ENCODE data around the gene MAP4K4. TPM values are rescaled to one million over a fixed set of nuclear protein-coding genes. Genes with fewer than 3 reads are reported as not detected.

Gene MAP4K4
- total RNA-seq, 1 experiment from 2014 or later = 136 TPM

DNA sequence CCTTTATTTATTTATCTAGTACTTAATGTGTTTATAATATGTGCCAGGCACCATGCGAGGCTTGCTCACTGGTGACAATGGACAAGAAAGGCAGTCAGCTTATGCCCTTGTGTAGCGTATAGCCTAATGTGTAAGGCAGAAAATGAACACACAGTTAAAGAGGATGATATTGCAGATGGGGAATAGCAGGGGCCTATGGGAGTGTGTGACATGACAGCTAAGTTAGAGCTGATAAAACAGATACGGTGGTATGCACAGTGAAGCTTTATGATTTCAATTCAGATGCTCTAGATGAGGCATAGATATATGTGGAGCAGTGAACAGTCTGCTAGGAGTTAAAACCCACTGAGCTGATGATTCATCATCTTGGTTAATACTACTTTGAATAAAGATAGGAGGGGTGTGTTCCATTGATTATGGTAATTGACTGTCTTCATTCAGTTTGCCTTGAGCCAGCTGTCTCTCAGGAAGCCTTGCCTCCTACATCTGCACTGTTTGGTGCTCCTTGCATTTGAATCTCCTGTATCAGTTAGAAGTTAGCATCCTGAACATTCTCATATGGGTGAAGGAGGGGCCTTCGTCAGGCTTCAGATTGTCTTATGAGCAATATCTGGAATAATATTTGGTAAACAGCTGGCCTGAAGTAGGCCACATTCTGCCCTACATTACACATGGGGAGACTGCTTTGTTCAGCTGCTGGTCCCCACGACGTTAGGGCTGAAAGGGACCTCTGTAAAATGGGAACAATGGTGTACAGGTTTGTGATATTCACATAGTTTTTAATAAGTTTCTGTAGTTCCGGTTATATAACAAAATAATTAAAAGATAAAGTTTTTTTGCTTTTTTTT lies 13.2 kb downstream of the MAP4K4 start:
- no peaks in the 10 kb centered on the region for H3K9me3 Mint-ChIP-seq (ENCODE audit: low read depth, unreplicated experiment)
- H3K36me3 Mint-ChIP-seq (ENCODE audit: insufficient read depth, unreplicated experiment) = peaks cover 22% of the 10 kb centered on the region
- no TSS peak for BruUV-seq (replicated peaks)
- TF ChIP-seq, protein P1, sequence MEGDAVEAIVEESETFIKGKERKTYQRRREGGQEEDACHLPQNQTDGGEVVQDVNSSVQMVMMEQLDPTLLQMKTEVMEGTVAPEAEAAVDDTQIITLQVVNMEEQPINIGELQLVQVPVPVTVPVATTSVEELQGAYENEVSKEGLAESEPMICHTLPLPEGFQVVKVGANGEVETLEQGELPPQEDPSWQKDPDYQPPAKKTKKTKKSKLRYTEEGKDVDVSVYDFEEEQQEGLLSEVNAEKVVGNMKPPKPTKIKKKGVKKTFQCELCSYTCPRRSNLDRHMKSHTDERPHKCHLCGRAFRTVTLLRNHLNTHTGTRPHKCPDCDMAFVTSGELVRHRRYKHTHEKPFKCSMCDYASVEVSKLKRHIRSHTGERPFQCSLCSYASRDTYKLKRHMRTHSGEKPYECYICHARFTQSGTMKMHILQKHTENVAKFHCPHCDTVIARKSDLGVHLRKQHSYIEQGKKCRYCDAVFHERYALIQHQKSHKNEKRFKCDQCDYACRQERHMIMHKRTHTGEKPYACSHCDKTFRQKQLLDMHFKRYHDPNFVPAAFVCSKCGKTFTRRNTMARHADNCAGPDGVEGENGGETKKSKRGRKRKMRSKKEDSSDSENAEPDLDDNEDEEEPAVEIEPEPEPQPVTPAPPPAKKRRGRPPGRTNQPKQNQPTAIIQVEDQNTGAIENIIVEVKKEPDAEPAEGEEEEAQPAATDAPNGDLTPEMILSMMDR (IDR thresholded peaks at IDR 0.05; ENCODE audit: unreplicated experiment) = no peak
- DNase-seq = no peak
- H3K27ac Mint-ChIP-seq (ENCODE audit: unreplicated experiment) = peak overlapping the region; percentile 50
- peak overlapping the region; percentile 32 for H3K4me3 Mint-ChIP-seq (ENCODE audit: low read depth, unreplicated experiment)
- intact Hi-C loops (cut with micrococcal nuclease; ENCODE audit: unreplicated experiment) = loop anchor here (5.0 kb wide), 1 partner anchor 193 kb away; no protein-coding TSS in a partner anchor
- no peaks in the 10 kb centered on the region for H3K27me3 Mint-ChIP-seq (ENCODE audit: unreplicated experiment)
- CTCF ChIA-PET = interaction anchor here (0.5 to 1.4 kb wide), 5 partner anchors 11 to 493 kb away, joined by 3 to 7 read pairs (median 5); no protein-coding TSS in a partner anchor
- peaks cover 53% of the 10 kb centered on the region for H3K4me1 Mint-ChIP-seq (ENCODE audit: low read depth, unreplicated experiment)

DNA sequence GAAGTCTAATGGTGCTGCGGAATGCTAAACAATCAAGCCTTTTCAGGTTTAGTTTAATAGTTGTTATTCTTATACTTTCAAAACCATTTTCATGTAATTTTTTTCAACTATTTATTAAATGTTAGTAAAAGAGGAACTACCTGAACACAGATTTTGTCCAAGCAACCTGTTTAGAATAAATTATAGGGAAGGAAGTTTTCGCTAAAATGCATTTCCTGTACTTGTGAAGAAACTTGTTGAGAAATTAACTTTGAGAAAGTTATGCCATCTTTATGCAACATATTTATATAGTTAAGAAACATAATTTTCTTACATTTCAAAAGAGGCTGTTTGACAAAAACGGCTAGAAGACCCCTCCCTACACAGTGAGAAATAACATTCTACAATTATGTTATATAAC lies 16.6 kb downstream of the MAP4K4 start:
- H3K27ac Mint-ChIP-seq (ENCODE audit: unreplicated experiment) = no peak overlapping the region

DNA sequence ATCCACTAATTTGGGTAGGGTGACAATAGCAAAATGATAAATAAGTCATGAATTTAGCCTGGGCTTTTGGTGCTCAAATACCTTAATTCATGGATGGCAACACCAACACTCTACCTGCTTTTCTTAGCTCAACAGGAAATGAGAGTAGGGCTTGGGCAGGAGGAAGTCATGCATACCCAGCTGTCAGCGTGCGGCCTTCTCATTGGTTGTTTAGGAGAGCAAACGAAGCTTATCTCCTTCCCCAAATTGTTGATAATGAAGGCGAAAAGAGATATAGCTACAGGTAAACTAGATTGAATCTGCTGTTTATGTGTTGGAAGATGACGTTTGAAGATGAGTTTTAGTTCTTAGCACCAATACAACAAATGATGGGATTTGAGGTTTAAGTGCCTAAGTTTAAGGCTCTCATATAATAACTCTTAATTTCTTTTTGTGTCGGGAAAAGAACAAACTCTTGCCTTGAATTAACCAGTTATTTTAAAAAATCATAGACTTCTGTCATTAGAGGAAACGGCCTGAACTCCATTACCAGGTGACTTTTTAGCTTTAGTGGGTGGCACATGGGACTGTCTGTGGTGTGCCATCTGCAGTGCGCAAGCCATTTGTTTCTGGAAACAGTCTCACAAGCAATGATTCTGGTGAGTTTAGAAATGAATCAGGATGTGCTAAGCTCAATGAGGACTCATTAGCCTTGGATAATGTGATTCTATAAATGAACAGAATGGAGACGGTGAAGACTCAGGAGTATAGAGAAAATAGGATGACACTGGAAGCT lies 19.8 kb downstream of the MAP4K4 start:
- H3K27ac Mint-ChIP-seq (ENCODE audit: unreplicated experiment) = peak overlapping the region; percentile 8
- H3K4me3 Mint-ChIP-seq (ENCODE audit: low read depth, unreplicated experiment) = no peak overlapping the region
- H3K9me3 Mint-ChIP-seq (ENCODE audit: low read depth, unreplicated experiment) = no peaks in the 10 kb centered on the region
- H3K4me1 Mint-ChIP-seq (ENCODE audit: low read depth, unreplicated experiment) = peaks cover 16% of the 10 kb centered on the region
- H3K36me3 Mint-ChIP-seq (ENCODE audit: insufficient read depth, unreplicated experiment) = peaks cover 10% of the 10 kb centered on the region
- intact Hi-C loops (cut with micrococcal nuclease; ENCODE audit: unreplicated experiment) = no loop called here
- TF ChIP-seq, protein P1 (IDR thresholded peaks at IDR 0.05; ENCODE audit: unreplicated experiment) = no peak
- no TSS peak for BruUV-seq (replicated peaks)
- CTCF ChIA-PET = interaction anchor here (0.6 to 0.7 kb wide), 2 partner anchors 50 to 360 kb away, joined by 3 to 8 read pairs; no protein-coding TSS in a partner anchor
- no peaks in the 10 kb centered on the region for H3K27me3 Mint-ChIP-seq (ENCODE audit: unreplicated experiment)
- DNase-seq = no peak

More for the DNA sequence above, 16.6 kb downstream of the MAP4K4 start:
- DNase-seq = no peak
- H3K36me3 Mint-ChIP-seq (ENCODE audit: insufficient read depth, unreplicated experiment) = peaks cover 17% of the 10 kb centered on the region
- intact Hi-C loops (cut with micrococcal nuclease; ENCODE audit: unreplicated experiment) = loop anchor here (5.0 kb wide), 1 partner anchor 197 kb away; no protein-coding TSS in a partner anchor
- TF ChIP-seq, protein P1 (IDR thresholded peaks at IDR 0.05; ENCODE audit: unreplicated experiment) = no peak
- no TSS peak for BruUV-seq (replicated peaks)
- H3K4me1 Mint-ChIP-seq (ENCODE audit: low read depth, unreplicated experiment) = peaks cover 38% of the 10 kb centered on the region
- H3K4me3 Mint-ChIP-seq (ENCODE audit: low read depth, unreplicated experiment) = no peak overlapping the region
- H3K27me3 Mint-ChIP-seq (ENCODE audit: unreplicated experiment) = no peaks in the 10 kb centered on the region
- CTCF ChIA-PET = no interaction called here
- H3K9me3 Mint-ChIP-seq (ENCODE audit: low read depth, unreplicated experiment) = no peaks in the 10 kb centered on the region

DNA sequence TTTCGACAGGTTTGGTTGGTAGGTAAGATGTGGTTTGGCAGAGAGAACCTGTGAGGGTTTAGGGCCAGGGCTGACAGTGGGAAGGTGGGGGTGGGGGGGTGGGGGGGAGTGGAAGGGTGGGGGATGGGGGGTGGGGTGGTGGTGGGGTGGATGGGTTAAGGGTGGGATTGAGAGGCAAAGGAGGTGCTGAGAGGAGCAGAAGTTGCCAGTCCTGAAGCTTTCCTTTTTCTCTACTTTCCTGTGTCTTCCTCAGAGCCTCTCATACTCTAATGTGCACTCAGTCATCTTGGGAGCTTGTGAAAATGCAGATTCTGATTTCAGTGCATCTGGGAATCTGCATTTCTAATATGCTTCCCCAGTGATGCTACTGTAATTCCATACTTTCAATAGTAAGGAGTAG lies 21.0 kb downstream of the MAP4K4 start:
- DNase-seq = no peak
- intact Hi-C loops (cut with micrococcal nuclease; ENCODE audit: unreplicated experiment) = no loop called here
- H3K9me3 Mint-ChIP-seq (ENCODE audit: low read depth, unreplicated experiment) = no peaks in the 10 kb centered on the region
- TF ChIP-seq, protein P1 (IDR thresholded peaks at IDR 0.05; ENCODE audit: unreplicated experiment) = no peak
- BruUV-seq (replicated peaks) = no TSS peak
- H3K36me3 Mint-ChIP-seq (ENCODE audit: insufficient read depth, unreplicated experiment) = peaks cover 10% of the 10 kb centered on the region
- no peak overlapping the region for H3K27ac Mint-ChIP-seq (ENCODE audit: unreplicated experiment)
- H3K4me3 Mint-ChIP-seq (ENCODE audit: low read depth, unreplicated experiment) = no peak overlapping the region
- no peaks in the 10 kb centered on the region for H3K27me3 Mint-ChIP-seq (ENCODE audit: unreplicated experiment)
- CTCF ChIA-PET = interaction anchor here (0.6 kb wide), 1 partner anchor 20 kb away, joined by 4 read pairs; no protein-coding TSS in a partner anchor
- H3K4me1 Mint-ChIP-seq (ENCODE audit: low read depth, unreplicated experiment) = peaks cover 16% of the 10 kb centered on the region

Measured in Calu3 (cell line).